ENCODE data around the gene KLHL26.

- TF ChIP-seq CTCF (IDR thresholded peaks at IDR 0.05), result no peak
- TF ChIP-seq POLR2AphosphoS5 (IDR thresholded peaks at IDR 0.05; ENCODE audit: insufficient read depth in 1 of 2, low read depth in 1 of 2), result no peak
Observed at GRCh38 chr19:18718015-18718526, 81.2 kb downstream of the KLHL26 start.

Measured in vagina (tissue), 2 donors.